K562 (cell line): ENCODE data around the gene SPPL3.

Experiments
- TF ChIP-seq, protein P1 (sequence below), 3 experiments: IDR thresholded peaks in 2 of 3; conservative IDR thresholded peaks in 1 of 3; 2 replicates each; pipeline ENCODE4 v1.5.1; 2011 to 2012; ENCODE audit warnings: low read length in 3 of 3, mild to moderate bottlenecking in 3 of 3, control low read depth in 2 of 3, improper control_type of control experiment in 1 of 3, inconsistent platforms in 1 of 3, low read depth in 1 of 3, mixed read lengths in 1 of 3, moderate library complexity in 1 of 3; ENCODE audit not compliant: insufficient read depth in 2 of 3
- TF ChIP-seq, protein P2 (sequence below): sonication (generic); formaldehyde crosslinking; IDR thresholded peaks from 2 replicates; pipeline ENCODE4 v1.8.0; 2023; ENCODE audit warnings: mild to moderate bottlenecking, missing genetic modification reagents

- TF ChIP-seq, protein P1, sequence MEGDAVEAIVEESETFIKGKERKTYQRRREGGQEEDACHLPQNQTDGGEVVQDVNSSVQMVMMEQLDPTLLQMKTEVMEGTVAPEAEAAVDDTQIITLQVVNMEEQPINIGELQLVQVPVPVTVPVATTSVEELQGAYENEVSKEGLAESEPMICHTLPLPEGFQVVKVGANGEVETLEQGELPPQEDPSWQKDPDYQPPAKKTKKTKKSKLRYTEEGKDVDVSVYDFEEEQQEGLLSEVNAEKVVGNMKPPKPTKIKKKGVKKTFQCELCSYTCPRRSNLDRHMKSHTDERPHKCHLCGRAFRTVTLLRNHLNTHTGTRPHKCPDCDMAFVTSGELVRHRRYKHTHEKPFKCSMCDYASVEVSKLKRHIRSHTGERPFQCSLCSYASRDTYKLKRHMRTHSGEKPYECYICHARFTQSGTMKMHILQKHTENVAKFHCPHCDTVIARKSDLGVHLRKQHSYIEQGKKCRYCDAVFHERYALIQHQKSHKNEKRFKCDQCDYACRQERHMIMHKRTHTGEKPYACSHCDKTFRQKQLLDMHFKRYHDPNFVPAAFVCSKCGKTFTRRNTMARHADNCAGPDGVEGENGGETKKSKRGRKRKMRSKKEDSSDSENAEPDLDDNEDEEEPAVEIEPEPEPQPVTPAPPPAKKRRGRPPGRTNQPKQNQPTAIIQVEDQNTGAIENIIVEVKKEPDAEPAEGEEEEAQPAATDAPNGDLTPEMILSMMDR (IDR thresholded peaks at IDR 0.05 in 2 of 3, conservative IDR thresholded peaks at IDR 0.05 in 1 of 3; ENCODE audit: insufficient read depth in 2 of 3, low read depth in 1 of 3, low read length in 3 of 3) = no peak
- TF ChIP-seq, protein P2, sequence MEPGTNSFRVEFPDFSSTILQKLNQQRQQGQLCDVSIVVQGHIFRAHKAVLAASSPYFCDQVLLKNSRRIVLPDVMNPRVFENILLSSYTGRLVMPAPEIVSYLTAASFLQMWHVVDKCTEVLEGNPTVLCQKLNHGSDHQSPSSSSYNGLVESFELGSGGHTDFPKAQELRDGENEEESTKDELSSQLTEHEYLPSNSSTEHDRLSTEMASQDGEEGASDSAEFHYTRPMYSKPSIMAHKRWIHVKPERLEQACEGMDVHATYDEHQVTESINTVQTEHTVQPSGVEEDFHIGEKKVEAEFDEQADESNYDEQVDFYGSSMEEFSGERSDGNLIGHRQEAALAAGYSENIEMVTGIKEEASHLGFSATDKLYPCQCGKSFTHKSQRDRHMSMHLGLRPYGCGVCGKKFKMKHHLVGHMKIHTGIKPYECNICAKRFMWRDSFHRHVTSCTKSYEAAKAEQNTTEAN (CRISPR knock-in tag) = no peak
Measured at GRCh38 chr12:120757949-120758348, 146.2 kb downstream of the SPPL3 start.
